ENCODE measurements around the gene SMAD5.

Gene SMAD5

GRCh38 chr5:136226401-136226800 lies 93.8 kb downstream of the SMAD5 start:
- TF ChIP-seq CTCF (IDR thresholded peaks at IDR 0.05), result no peak
- no peak overlapping the region for H3K27ac ChIP-seq
- DNase-seq (ENCODE audit: low spot score), result no peak
- no peak overlapping the region for H3K4me3 ChIP-seq

- H3K4me3 ChIP-seq, result no peak overlapping the region
- no peak overlapping the region for H3K27ac ChIP-seq
- DNase-seq (ENCODE audit: low spot score), result no peak
- no peak for TF ChIP-seq CTCF (IDR thresholded peaks at IDR 0.05)
Measured at GRCh38 chr5:136228136-136228757, 95.6 kb downstream of the SMAD5 start.

GRCh38 chr5:136230176-136230575 lies 97.5 kb downstream of the SMAD5 start:
- no peak for TF ChIP-seq CTCF (IDR thresholded peaks at IDR 0.05)

GRCh38 chr5:136232316-136232715 lies 99.7 kb downstream of the SMAD5 start:
- Histone ChIP-seq H3K4me3 (no peak overlapping the region), H3K27ac (no peak overlapping the region)
- DNase-seq (ENCODE audit: low spot score), result no peak
- TF ChIP-seq CTCF (IDR thresholded peaks at IDR 0.05), result no peak

More at GRCh38 chr5:136230176-136230575, 97.5 kb downstream of the SMAD5 start:
- no peak for DNase-seq (ENCODE audit: low spot score)
- Histone ChIP-seq H3K4me3 (no peak overlapping the region), H3K27ac (no peak overlapping the region)

Measured in coronary artery (tissue), 2 donors.